Omental fat pad (tissue), 4 donors: ENCODE measurements around the gene ZSWIM5. TPM values are rescaled to one million over a fixed set of nuclear protein-coding genes. Genes with fewer than 3 reads are reported as not detected.

ENCODE experiments used
- ATAC-seq: fragments of 150-250 bp; one replicate; pipeline ENCODE4 v1.9.1; 2016; ENCODE audit warnings: mild to moderate bottlenecking, moderate library complexity; ENCODE audit not compliant: low FRiP score
- DNase-seq: peaks from one replicate; pipeline ENCODE4 v3.0.0-alpha.2; 2019; ENCODE audit warnings: low spot score
- CTCF ChIP-seq, 3 donors: fragments of 450-650 bp; IDR thresholded peaks; one replicate each; pipeline ENCODE4 v1.5.1; 2016 to 2017; ENCODE audit warnings: antibody characterized with exemption in 3 of 3, mild to moderate bottlenecking in 3 of 3, moderate library complexity in 2 of 3
- total RNA-seq, 4 donors: library from RNA; depleted of rRNA; stranded (reverse); fragments of >200 nt; gene quantifications; one replicate each; pipeline ENCODE4 v1.1.0, GENCODE V29; 2016

ZSWIM5 gene
- total RNA-seq, 4 donors from 2014 or later, result 0.48 to 1.5 (median 0.88) TPM

GRCh38 chr1:45016090-45016697, 190.2 kb downstream of the ZSWIM5 start:
- ATAC-seq, result no peak
- DNase-seq, result no peak
- TF ChIP-seq CTCF (IDR thresholded peaks at IDR 0.05), result no peak

GRCh38 chr1:45015683-45016082, 190.7 kb downstream of the ZSWIM5 start:
- no peak for ATAC-seq

GRCh38 chr1:45014321-45015028, 191.9 kb downstream of the ZSWIM5 start:
- ATAC-seq (peak; percentile 22), DNase-seq (peak; percentile 85)
- peak in 1 of 3 donors; percentile 84 for TF ChIP-seq CTCF (IDR thresholded peaks at IDR 0.05)

More at GRCh38 chr1:45015683-45016082, 190.7 kb downstream of the ZSWIM5 start:
- no peak for DNase-seq
- no peak for TF ChIP-seq CTCF (IDR thresholded peaks at IDR 0.05)

- ATAC-seq (no peak), DNase-seq (no peak)
- no peak for TF ChIP-seq CTCF (IDR thresholded peaks at IDR 0.05)
Measured at GRCh38 chr1:45013551-45014209, 192.7 kb downstream of the ZSWIM5 start.

GRCh38 chr1:45012639-45013278, 193.6 kb downstream of the ZSWIM5 start:
- peak; percentile 51 for DNase-seq
- no peak for TF ChIP-seq CTCF (IDR thresholded peaks at IDR 0.05)
- peak; percentile 50 for ATAC-seq

GRCh38 chr1:45011837-45012638, 194.4 kb downstream of the ZSWIM5 start, which contains the start of gene UROD:
Gene UROD (plus strand): TSS chr1:45012254. CDS start chr1:45012266, 12 bp downstream.
- ATAC-seq (peak; percentile 89), DNase-seq (peak; percentile 55)
- TF ChIP-seq CTCF (IDR thresholded peaks at IDR 0.05), result no peak
